CD14-positive monocyte (primary cell): Measurements from ENCODE around the gene ADGRL3. TPM values are rescaled to one million over a fixed set of nuclear protein-coding genes. Genes with fewer than 3 reads are reported as not detected.

Experiments
- DNase-seq, 3 donors: peaks; one replicate each; pipeline ENCODE4 v3.0.0-alpha.2; 2011 to 2022
- H2AFZ ChIP-seq: 2 replicates; pipeline ENCODE4 v1.6.0; 2012; ENCODE audit warnings: mild to moderate bottlenecking, low read depth, low read length, inconsistent platforms; ENCODE audit not compliant: insufficient read depth, poor library complexity, severe bottlenecking
- H3K27ac ChIP-seq, 2 donors: 1 replicate in 1 of 2; 2 replicates in 1 of 2; pipeline ENCODE4 v1.5.1; 2012 to 2013; ENCODE audit warnings: low read length in 2 of 2, control low read depth in 1 of 2, inconsistent platforms in 1 of 2, low read depth in 1 of 2, mild to moderate bottlenecking in 1 of 2
- H3K27me3 ChIP-seq, 2 donors: one replicate each; pipeline versions ENCODE4 v1.6.0 to v1.6.1; 2011 to 2013; ENCODE audit warnings: low read length in 2 of 2; ENCODE audit not compliant: control insufficient read depth in 2 of 2, insufficient read depth in 2 of 2
- H3K36me3 ChIP-seq, 2 donors: replicated peaks in 1 of 2; 1 replicate in 1 of 2; 2 replicates in 1 of 2; pipeline versions ENCODE4 v1.5.1 to v1.6.1; 2012 to 2013; ENCODE audit warnings: low read length in 2 of 2, control low read depth in 1 of 2, inconsistent platforms in 1 of 2, mild to moderate bottlenecking in 1 of 2; ENCODE audit not compliant: insufficient read depth in 2 of 2, control insufficient read depth in 1 of 2
- H3K4me1 ChIP-seq, 2 donors: 1 replicate in 1 of 2; 2 replicates in 1 of 2; pipeline versions ENCODE4 v1.5.1 to v1.6.1; 2012 to 2013; ENCODE audit warnings: low read length in 2 of 2, control low read depth in 1 of 2, inconsistent platforms in 1 of 2, mild to moderate bottlenecking in 1 of 2, moderate library complexity in 1 of 2; ENCODE audit not compliant: insufficient read depth in 2 of 2, control insufficient read depth in 1 of 2
- H3K4me2 ChIP-seq: replicated peaks from 2 replicates; pipeline ENCODE3; 2012; ENCODE audit warnings: low read length, moderate library complexity, mild to moderate bottlenecking; ENCODE audit not compliant: poor library complexity, severe bottlenecking; ENCODE audit errors: extremely low read depth
- H3K4me3 ChIP-seq, 3 experiments: fragments of 200-600 bp in 1 of 3; sonication (generic) in 1 of 3; replicated peaks in 1 of 3; 1 replicate in 2 of 3; 2 replicates in 1 of 3; pipeline ENCODE4 v1.5.1; 2011 to 2013; ENCODE audit warnings: low read length in 3 of 3, mild to moderate bottlenecking in 3 of 3, control low read depth in 2 of 3, low read depth in 2 of 3, inconsistent platforms in 1 of 3, moderate library complexity in 1 of 3
- H3K79me2 ChIP-seq: 2 replicates; pipeline ENCODE4 v1.6.0; 2012; ENCODE audit warnings: mild to moderate bottlenecking, control low read depth, inconsistent platforms, low read length, moderate library complexity; ENCODE audit not compliant: insufficient read depth
- H3K9ac ChIP-seq: 2 replicates; pipeline ENCODE4 v1.6.0; 2017; ENCODE audit warnings: low read length, mild to moderate bottlenecking; ENCODE audit not compliant: insufficient read depth, poor library complexity, severe bottlenecking
- H3K9me3 ChIP-seq, 2 donors: replicated peaks in 1 of 2; 1 replicate in 1 of 2; 2 replicates in 1 of 2; pipeline versions ENCODE4 v1.5.1 to v1.6.1; 2012 to 2013; ENCODE audit warnings: low read length in 2 of 2, control low read depth in 1 of 2; ENCODE audit not compliant: control insufficient read depth in 1 of 2, insufficient read depth in 1 of 2
- H4K20me1 ChIP-seq: 2 replicates; pipeline ENCODE4 v1.6.0; 2012; ENCODE audit warnings: mild to moderate bottlenecking, low read length, control low read depth, moderate library complexity; ENCODE audit not compliant: insufficient read depth
- H3K27ac Mint-ChIP-seq, 7 donors: one replicate each; pipeline ENCODE4 v1.8.0; 2020; ENCODE audit warnings: mild to moderate bottlenecking in 7 of 7, mixed read lengths in 7 of 7, moderate library complexity in 6 of 7, inconsistent platforms in 2 of 7
- H3K27me3 Mint-ChIP-seq, 3 donors: one replicate each; pipeline ENCODE4 v1.8.0; 2021 to 2022; ENCODE audit warnings: low read depth in 3 of 3, mild to moderate bottlenecking in 3 of 3, mixed read lengths in 3 of 3, moderate library complexity in 3 of 3, inconsistent platforms in 1 of 3
- H3K36me3 Mint-ChIP-seq, 2 donors: one replicate each; pipeline ENCODE4 v1.8.0; 2020; ENCODE audit warnings: mixed read lengths in 2 of 2, inconsistent platforms in 1 of 2, mild to moderate bottlenecking in 1 of 2
- H3K4me1 Mint-ChIP-seq: one replicate; pipeline ENCODE4 v1.8.0; 2020; ENCODE audit warnings: mild to moderate bottlenecking, mixed read lengths
- H3K4me3 Mint-ChIP-seq, 2 donors: one replicate each; pipeline ENCODE4 v1.8.0; 2020; ENCODE audit warnings: mild to moderate bottlenecking in 2 of 2, mixed read lengths in 2 of 2, moderate library complexity in 1 of 2
- H3K9me3 Mint-ChIP-seq, 7 donors: one replicate each; pipeline ENCODE4 v1.8.0; 2020 to 2022; ENCODE audit warnings: mixed read lengths in 7 of 7, mild to moderate bottlenecking in 6 of 7, moderate library complexity in 6 of 7, inconsistent platforms in 2 of 7
- CTCF ChIP-seq: fragments of 200-600 bp; IDR thresholded peaks from one replicate; pipeline ENCODE4 v1.8.0; 2022; ENCODE audit warnings: antibody characterized with exemption, mild to moderate bottlenecking
- WGBS: methylation state at CpG from one replicate; pipeline ENCODE4 v1.1.5; 2013; ENCODE audit warnings: missing lambda C conversion rate; ENCODE audit not compliant: insufficient coverage; 5-methylcytosine and 5-hydroxymethylcytosine counted together
- intact Hi-C, 2 donors: fragments of 100-400 bp; cut with micrococcal nuclease; formaldehyde crosslinking; loops; one replicate each; pipeline versions ENCODE4 v1.15.0 to v1.15.1; 2023
- polyA plus RNA-seq, 3 donors: library from polyadenylated mRNA; depleted of rRNA in 1 of 3; unstranded in 2 of 3; stranded (reverse) in 1 of 3; fragments of 300-500 nt in 2 of 3; fragments of >200 nt in 1 of 3; fragmentation: Illumina TruSeq in 2 of 3; gene quantifications; 1 replicate in 2 of 3; 2 replicates in 1 of 3; pipeline ENCODE4 v1.2.3, GENCODE V29; 2012 to 2021

ADGRL3 gene
- polyA plus RNA-seq, 3 donors, result not detected

GRCh38 chr4:61308033-61308432, 107.9 kb downstream of the ADGRL3 start:
- Mint-ChIP-seq H3K27me3 (no peaks in the 10 kb centered on the region), H3K4me3 (no peak overlapping the region), H3K4me1 (no peaks in the 10 kb centered on the region), H3K9me3 (peaks cover 0 to 2% (median 0%) of the 10 kb centered on the region in 7 donors), H3K27ac (no peak overlapping the region), H3K36me3 (no peaks in the 10 kb centered on the region)
- Histone ChIP-seq H3K27ac (no peak overlapping the region), H3K36me3 (no peaks in the 10 kb centered on the region), H3K4me3 (no peak overlapping the region), H2AFZ (no peak overlapping the region), H3K4me1 (no peaks in the 10 kb centered on the region), H3K4me2 (no peak overlapping the region), H3K9me3 (no peaks in the 10 kb centered on the region), H3K27me3 (no peaks in the 10 kb centered on the region), H3K9ac (no peak overlapping the region), H4K20me1 (no peaks in the 10 kb centered on the region), H3K79me2 (no peaks in the 10 kb centered on the region)
- no peak for TF ChIP-seq CTCF
- WGBS, result no CpG with 5 or more reads among the region's 2 CpGs
- intact Hi-C loops, result no loop called here
- no peak for DNase-seq

GRCh38 chr4:61309616-61310015, 109.5 kb downstream of the ADGRL3 start:
- H3K4me3 ChIP-seq, result no peak overlapping the region
- no peaks in the 10 kb centered on the region for H3K27me3 Mint-ChIP-seq
- no peak for TF ChIP-seq CTCF
- H3K36me3 Mint-ChIP-seq, result no peaks in the 10 kb centered on the region
- no peak overlapping the region for H3K4me2 ChIP-seq
- H3K27ac Mint-ChIP-seq, result no peak overlapping the region
- H2AFZ ChIP-seq, result no peak overlapping the region
- no peaks in the 10 kb centered on the region for H3K79me2 ChIP-seq
- H4K20me1 ChIP-seq, result no peaks in the 10 kb centered on the region
- H3K9me3 ChIP-seq, result peaks cover 3 to 5% of the 10 kb centered on the region in 2 donors
- DNase-seq, result no peak
- H3K27ac ChIP-seq, result no peak overlapping the region
- no peak overlapping the region for H3K9ac ChIP-seq
- H3K9me3 Mint-ChIP-seq, result peaks cover 0 to 7% (median 2%) of the 10 kb centered on the region in 7 donors
- H3K4me3 Mint-ChIP-seq, result no peak overlapping the region
- H3K4me1 ChIP-seq, result no peaks in the 10 kb centered on the region
- WGBS, result no CpG with 5 or more reads among the region's 1 CpG
- no peaks in the 10 kb centered on the region for H3K27me3 ChIP-seq
- no peaks in the 10 kb centered on the region for H3K4me1 Mint-ChIP-seq
- intact Hi-C loops, result no loop called here
- no peaks in the 10 kb centered on the region for H3K36me3 ChIP-seq
